ENCODE data around the gene NCEH1.

GRCh38 chr3:172654470-172654869 is 56.4 kb downstream of the NCEH1 start:
- TF ChIP-seq CTCF (IDR thresholded peaks at IDR 0.05) (no peak), ZFX (IDR thresholded peaks at IDR 0.05; ENCODE audit: borderline replicate concordance) (no peak)
